BE2C (cell line): ENCODE results near the gene YPEL3.
A peak's percentile ranks its signal among the peaks of the same experiment; 100 is the strongest.

Experiments used
- DNase-seq: peaks from one replicate; pipeline ENCODE4 v3.0.0-alpha.2; 2020
- H3K27me3 ChIP-seq: fragments of 250-450 bp; sonication (Bioruptor Pico); 2 replicates; pipeline ENCODE4 v1.5.1; 2020; ENCODE audit warnings: mild to moderate bottlenecking
- H3K36me3 ChIP-seq: fragments of 250-450 bp; sonication (Bioruptor Pico); 2 replicates; pipeline ENCODE4 v1.5.1; 2020; ENCODE audit warnings: mild to moderate bottlenecking
- H3K4me1 ChIP-seq: fragments of 250-450 bp; sonication (Bioruptor Pico); 2 replicates; pipeline ENCODE4 v1.5.1; 2020
- H3K4me3 ChIP-seq: 2 replicates; pipeline ENCODE4 v1.5.1; 2011; ENCODE audit warnings: low read depth, low read length
- H3K9me3 ChIP-seq: fragments of 250-450 bp; sonication (Bioruptor Pico); 2 replicates; pipeline ENCODE4 v1.5.1; 2020
- TF ChIP-seq, protein P1 (sequence below): IDR thresholded peaks from 2 replicates; pipeline ENCODE4 v1.5.1; 2012; ENCODE audit warnings: mild to moderate bottlenecking, low read depth, low read length

The YPEL3 gene

DNA sequence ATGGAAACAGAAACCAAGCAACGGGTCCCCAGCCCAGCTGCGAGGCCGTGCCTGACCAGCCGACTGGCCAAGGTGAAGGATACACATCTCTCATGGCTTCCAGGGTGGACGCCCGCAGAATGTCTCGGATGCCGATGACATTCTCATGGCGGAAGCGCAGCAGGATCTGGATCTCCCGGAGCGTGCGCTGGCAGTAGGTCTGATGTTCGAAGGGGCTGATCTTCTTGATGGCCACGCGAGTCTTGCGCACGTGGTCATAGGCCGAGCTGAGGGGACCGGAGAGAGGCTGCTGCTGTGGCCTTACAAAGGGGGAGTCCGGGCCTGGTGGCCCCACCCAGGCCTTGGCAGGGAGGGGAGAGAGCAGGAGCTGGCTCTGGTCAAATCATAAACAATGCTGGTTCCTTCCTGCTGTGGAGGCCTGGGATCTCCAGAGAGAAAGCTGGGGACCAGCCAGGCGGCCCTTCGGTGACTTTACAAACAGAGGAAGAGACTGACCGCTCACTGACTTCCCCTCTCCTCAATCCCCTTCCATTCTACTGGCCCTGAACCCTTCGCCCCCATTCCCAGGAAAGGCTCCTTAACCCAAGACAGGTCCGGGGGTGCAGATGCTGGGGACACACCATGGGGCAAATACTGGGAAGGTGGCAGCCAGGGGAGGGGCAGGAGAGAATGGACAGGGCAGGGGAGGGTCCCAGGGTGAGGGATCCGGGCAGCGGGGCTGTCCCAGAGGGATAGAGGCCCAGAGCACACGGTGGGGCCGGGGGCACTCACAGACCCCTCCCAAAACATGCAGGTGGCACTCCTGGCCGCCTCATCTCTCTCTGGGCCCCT is 25.9 kb upstream of the YPEL3 start:
- Histone ChIP-seq H3K9me3 (no peaks in the 10 kb centered on the region), H3K4me3 (peak overlapping the region; percentile 71), H3K4me1 (peaks cover 3% of the 10 kb centered on the region; the same call in 1 of the 2 replicates), H3K27me3 (no peaks in the 10 kb centered on the region), H3K36me3 (peaks cover 4% of the 10 kb centered on the region; the same call in 1 of the 2 replicates)
- DNase-seq, result no peak
- TF ChIP-seq, protein P1, sequence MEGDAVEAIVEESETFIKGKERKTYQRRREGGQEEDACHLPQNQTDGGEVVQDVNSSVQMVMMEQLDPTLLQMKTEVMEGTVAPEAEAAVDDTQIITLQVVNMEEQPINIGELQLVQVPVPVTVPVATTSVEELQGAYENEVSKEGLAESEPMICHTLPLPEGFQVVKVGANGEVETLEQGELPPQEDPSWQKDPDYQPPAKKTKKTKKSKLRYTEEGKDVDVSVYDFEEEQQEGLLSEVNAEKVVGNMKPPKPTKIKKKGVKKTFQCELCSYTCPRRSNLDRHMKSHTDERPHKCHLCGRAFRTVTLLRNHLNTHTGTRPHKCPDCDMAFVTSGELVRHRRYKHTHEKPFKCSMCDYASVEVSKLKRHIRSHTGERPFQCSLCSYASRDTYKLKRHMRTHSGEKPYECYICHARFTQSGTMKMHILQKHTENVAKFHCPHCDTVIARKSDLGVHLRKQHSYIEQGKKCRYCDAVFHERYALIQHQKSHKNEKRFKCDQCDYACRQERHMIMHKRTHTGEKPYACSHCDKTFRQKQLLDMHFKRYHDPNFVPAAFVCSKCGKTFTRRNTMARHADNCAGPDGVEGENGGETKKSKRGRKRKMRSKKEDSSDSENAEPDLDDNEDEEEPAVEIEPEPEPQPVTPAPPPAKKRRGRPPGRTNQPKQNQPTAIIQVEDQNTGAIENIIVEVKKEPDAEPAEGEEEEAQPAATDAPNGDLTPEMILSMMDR, result no peak

DNA sequence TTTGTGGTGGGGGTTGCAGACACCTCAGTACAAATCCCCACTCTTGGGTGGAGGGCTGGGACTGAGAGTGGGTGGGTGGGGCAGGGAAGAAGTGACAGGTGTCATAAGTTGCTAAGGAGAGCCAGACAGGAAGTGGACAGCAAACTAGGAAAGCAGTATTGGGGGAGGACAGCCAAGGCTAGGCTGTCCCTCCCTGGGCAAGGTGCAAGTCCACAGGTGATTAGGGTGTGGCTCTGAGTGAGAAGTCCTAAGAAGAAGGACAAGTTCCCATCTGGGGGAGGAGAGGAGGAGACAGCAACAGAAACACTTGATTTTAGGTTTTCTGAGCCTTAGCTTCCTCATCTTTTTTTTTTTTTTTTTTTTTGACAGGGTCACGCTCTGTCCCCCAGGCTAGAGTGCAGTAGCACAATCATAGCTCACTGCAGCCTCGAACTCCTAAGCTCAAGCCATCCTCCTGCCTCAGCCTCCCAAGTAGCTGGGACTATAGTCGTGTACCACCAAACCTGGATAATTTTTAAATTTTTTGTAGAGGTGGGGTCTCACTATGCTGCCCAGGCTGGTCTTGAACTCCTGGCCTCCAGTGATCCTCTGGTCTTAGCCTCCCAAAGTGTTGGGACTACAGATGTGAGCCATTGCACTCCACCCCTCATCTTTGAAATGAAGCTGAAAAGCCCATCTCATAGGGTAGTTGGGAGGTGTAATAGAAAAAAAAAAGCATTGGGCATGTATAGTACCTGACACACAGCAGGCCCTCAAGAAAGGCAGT is 24.5 kb upstream of the YPEL3 start:
- H3K4me1 ChIP-seq, result peaks cover 3% of the 10 kb centered on the region; the same call in 1 of the 2 replicates
- H3K27me3 ChIP-seq, result no peaks in the 10 kb centered on the region
- H3K4me3 ChIP-seq, result no peak overlapping the region
- H3K36me3 ChIP-seq, result peaks cover 7% of the 10 kb centered on the region; the same call in 1 of the 2 replicates
- TF ChIP-seq, protein P1, result no peak
- no peak for DNase-seq
- no peaks in the 10 kb centered on the region for H3K9me3 ChIP-seq

DNA sequence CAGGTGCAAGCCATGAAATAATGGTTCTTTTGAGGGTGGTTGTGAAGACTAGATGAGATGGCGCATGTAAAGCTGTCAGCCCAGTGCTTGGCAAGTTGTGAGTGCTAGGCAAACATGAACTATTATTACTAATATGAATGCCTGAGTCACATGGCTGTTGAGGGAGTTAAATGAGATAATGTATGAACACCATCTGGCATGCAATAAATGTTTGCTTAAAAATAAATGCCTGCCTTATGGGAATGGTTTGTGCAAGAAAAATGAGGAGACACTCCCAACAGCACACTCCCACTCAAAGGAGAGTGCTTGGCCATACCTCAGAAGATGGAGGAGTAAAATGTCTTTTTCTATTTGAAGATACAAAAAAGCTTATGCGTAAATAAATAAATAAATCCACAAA is 23.4 kb upstream of the YPEL3 start:
- Histone ChIP-seq H3K4me3 (no peak overlapping the region), H3K9me3 (no peaks in the 10 kb centered on the region), H3K4me1 (peaks cover 3% of the 10 kb centered on the region; the same call in 1 of the 2 replicates), H3K36me3 (peaks cover 7% of the 10 kb centered on the region; the same call in 1 of the 2 replicates), H3K27me3 (no peaks in the 10 kb centered on the region)
- TF ChIP-seq, protein P1, result no peak
- DNase-seq, result no peak

DNA sequence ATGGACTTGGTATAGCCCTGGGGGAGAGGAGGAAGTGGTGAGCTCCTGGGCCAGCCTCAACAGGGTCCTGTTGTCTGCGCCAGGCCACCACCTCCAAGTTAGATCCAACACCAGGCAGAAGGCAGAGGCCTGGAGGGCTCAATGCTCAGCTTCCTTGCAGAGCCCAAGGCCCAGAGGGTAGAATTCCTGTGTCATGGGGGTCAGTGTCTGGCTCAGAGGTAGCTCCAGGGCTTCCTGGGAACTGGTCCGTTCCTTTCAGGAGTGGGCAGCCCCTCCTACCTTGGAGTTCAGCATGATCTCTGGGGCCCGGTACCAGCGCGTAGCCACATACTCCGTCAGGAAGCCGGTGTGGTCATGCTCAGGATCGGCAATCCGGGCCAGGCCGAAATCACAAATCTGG is 21.8 kb upstream of the YPEL3 start:
- Histone ChIP-seq H3K27me3 (no peaks in the 10 kb centered on the region), H3K36me3 (peaks cover 7% of the 10 kb centered on the region; the same call in 1 of the 2 replicates)
- TF ChIP-seq, protein P1, result no peak

DNA sequence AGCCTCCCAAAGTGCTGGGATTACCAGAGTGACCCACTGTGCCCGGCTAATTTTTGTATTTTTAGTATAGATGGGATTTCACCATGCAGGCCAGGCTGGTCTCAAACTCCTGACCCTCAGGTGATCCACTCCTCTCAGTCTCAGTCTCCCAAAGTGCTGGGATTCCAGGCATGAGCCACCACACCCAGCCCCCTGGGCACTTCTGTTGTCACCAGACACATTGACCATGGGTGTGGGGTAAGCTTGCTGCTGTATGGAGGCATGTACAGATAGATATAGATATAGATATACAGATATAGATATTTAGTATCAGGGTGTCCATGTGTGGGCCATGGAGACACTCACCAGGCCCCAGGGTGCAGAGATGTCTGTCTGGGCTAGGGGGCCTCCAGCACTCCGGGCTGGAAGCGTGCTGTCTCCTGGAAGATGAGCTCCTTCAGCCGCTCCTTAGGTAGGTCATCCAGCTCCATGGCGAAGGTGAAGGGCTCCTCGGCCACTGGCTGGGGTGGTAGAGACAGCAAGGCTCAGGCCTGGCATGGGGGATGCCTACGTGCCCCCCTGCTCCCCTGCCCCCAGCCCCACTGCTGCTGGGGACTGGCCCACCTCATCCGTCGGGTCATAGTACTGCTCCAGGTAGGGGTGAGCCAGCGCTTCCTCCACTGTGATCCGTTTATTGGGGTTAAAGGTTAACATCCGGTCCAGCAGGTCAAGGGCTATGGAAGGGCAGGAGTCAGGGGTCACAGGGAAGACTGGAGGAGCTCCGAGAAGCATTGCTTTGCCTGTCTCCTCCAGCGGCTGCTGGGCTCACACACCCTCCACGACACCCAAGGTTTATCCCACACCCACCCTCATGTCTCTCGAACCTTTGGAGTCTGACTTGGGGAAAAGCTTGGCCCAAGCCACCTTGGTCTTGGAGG is 20.5 kb upstream of the YPEL3 start:
- TF ChIP-seq, protein P1, result no peak
- Histone ChIP-seq H3K4me1 (peaks cover 4% of the 10 kb centered on the region; the same call in 1 of the 2 replicates), H3K9me3 (no peaks in the 10 kb centered on the region), H3K4me3 (no peak overlapping the region), H3K27me3 (no peaks in the 10 kb centered on the region), H3K36me3 (peaks cover 7% of the 10 kb centered on the region; the same call in 1 of the 2 replicates)
- no peak for DNase-seq

More for the DNA sequence above, 21.8 kb upstream of the YPEL3 start:
- H3K4me1 ChIP-seq, result peaks cover 7% of the 10 kb centered on the region; the same call in 1 of the 2 replicates
- H3K4me3 ChIP-seq, result no peak overlapping the region
- no peak for DNase-seq
- no peaks in the 10 kb centered on the region for H3K9me3 ChIP-seq
